Fibroblast of the aortic adventitia (primary cell): ENCODE measurements around the gene TP73. TPM values are rescaled to one million over a fixed set of nuclear protein-coding genes. Genes with fewer than 3 reads are reported as not detected.

Source experiments
- DNase-seq: peaks from one replicate; pipeline ENCODE4 v3.0.0-alpha.2; 2010; ENCODE audit warnings: low read depth
- H3K4me3 ChIP-seq: 2 replicates; pipeline ENCODE4 v1.5.1; 2011; ENCODE audit warnings: low read depth, mild to moderate bottlenecking, control low read depth, low read length, moderate library complexity
- total RNA-seq: library from RNA; depleted of rRNA; stranded (reverse); fragments of >200 nt; gene quantifications from 2 replicates; pipeline ENCODE4 v1.2.3, GENCODE V29; 2012; ENCODE audit warnings: low replicate concordance
- TF ChIP-seq, protein P1 (sequence below): IDR thresholded peaks from 2 replicates; pipeline ENCODE4 v1.5.1; 2011; ENCODE audit warnings: mild to moderate bottlenecking, low read length, control low read depth, inconsistent platforms; ENCODE audit not compliant: insufficient read depth

The TP73 gene
- total RNA-seq, 1 donor, result 0.18 TPM

GRCh38 chr1:3659093-3659492 lies 6.8 kb downstream of the TP73 start:
- H3K4me3 ChIP-seq, result no peak overlapping the region
- TF ChIP-seq, protein P1, sequence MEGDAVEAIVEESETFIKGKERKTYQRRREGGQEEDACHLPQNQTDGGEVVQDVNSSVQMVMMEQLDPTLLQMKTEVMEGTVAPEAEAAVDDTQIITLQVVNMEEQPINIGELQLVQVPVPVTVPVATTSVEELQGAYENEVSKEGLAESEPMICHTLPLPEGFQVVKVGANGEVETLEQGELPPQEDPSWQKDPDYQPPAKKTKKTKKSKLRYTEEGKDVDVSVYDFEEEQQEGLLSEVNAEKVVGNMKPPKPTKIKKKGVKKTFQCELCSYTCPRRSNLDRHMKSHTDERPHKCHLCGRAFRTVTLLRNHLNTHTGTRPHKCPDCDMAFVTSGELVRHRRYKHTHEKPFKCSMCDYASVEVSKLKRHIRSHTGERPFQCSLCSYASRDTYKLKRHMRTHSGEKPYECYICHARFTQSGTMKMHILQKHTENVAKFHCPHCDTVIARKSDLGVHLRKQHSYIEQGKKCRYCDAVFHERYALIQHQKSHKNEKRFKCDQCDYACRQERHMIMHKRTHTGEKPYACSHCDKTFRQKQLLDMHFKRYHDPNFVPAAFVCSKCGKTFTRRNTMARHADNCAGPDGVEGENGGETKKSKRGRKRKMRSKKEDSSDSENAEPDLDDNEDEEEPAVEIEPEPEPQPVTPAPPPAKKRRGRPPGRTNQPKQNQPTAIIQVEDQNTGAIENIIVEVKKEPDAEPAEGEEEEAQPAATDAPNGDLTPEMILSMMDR, result no peak
- DNase-seq, result no peak

DNA sequence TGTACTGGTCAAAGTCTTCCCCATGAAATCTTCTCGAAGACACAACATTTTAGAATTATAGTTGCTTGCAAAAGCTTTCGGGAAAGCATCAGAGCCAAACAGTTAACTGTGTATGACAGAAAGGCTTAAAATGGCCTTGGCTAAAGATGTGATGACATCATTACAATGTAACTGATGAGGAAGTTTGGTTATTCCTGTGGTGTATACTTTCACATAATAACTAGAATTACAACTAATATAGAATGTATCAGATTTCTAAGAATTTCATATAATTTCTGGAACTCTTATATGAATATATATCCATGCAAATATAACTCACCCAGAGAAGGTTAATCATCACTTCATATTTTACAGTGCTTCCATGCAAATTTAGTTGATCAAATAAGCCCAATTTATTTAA lies 8.4 kb downstream of the TP73 start:
- no peak for DNase-seq
- TF ChIP-seq, protein P1, result no peak
- no peak overlapping the region for H3K4me3 ChIP-seq

- TF ChIP-seq, protein P1, result no peak
- no peak overlapping the region for H3K4me3 ChIP-seq
- no peak for DNase-seq
These were observed 9.3 kb downstream of the TP73 start for GRCh38 chr1:3661631-3662030.

- no peak for DNase-seq
- TF ChIP-seq, protein P1, result no peak
- no peak overlapping the region for H3K4me3 ChIP-seq
These were observed 9.9 kb downstream of the TP73 start for GRCh38 chr1:3662080-3662671.

DNA sequence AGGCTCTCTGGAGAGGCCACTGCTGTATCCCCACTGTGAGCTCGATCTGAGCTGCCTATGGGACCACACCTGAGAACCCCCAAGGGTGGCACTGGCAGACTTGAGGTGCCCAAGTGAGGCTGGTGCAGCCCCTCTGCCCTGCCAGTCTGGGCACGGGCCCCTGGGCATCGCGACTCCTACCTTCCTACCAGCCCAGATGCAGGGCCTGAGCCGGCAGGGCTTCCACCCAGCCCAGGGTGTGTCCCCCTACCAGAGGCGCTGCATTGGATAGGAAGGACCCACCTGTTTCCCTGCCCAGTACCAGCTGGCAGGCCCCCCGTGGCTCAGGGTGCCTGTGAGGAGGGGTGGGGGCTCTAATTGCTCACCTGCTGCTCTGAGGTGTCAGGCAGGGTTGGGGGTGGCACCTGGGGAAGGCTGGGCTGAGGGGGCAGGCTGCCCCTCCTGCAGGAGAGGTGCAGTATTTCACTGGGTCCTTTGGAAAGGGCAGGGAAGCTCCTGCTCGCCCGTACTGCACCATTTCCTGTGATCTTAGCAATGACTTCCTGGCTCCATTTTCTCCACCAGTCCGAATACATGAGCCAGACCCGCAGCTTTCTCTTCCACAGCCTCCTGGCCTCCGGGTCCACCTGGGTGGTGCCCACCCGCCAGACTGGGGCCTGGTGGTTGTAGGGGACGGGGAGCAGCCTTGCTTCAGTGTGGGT lies 11.8 kb downstream of the TP73 start:
- TF ChIP-seq, protein P1, result no peak
- no peak for DNase-seq
- no peak overlapping the region for H3K4me3 ChIP-seq

GRCh38 chr1:3664700-3665375 lies 12.5 kb downstream of the TP73 start:
- no peak overlapping the region for H3K4me3 ChIP-seq
- TF ChIP-seq, protein P1, result no peak
- no peak for DNase-seq
